Sigmoid colon (tissue), 7 donors: ENCODE measurements around the gene MYH7. TPM values are rescaled to one million over a fixed set of nuclear protein-coding genes. Genes with fewer than 3 reads are reported as not detected.
A peak's percentile ranks its signal among the peaks of the same experiment; 100 is the strongest.

Experiments
- DNase-seq: peaks from one replicate; pipeline ENCODE4 v3.0.0-alpha.2; 2019
- H3K27ac ChIP-seq, 4 donors: fragments of 200-600 bp; sonication (generic); one replicate each; pipeline ENCODE4 v1.5.1; 2016 to 2019; ENCODE audit warnings: mild to moderate bottlenecking in 1 of 4
- H3K27me3 ChIP-seq, 3 donors: fragments of 200-600 bp; sonication (generic); one replicate each; pipeline ENCODE4 v1.5.1; 2019; ENCODE audit warnings: mild to moderate bottlenecking in 1 of 3
- H3K36me3 ChIP-seq, 4 donors: fragments of 200-600 bp; sonication (generic); one replicate each; pipeline ENCODE4 v1.5.1; 2016 to 2019
- H3K4me1 ChIP-seq, 4 donors: fragments of 200-600 bp; sonication (generic); one replicate each; pipeline ENCODE4 v1.5.1; 2017 to 2019
- H3K4me3 ChIP-seq, 4 donors: fragments of 200-600 bp; sonication (generic); one replicate each; pipeline ENCODE4 v1.5.1; 2017 to 2019; ENCODE audit warnings: mild to moderate bottlenecking in 2 of 4, moderate library complexity in 1 of 4
- H3K9me3 ChIP-seq, 4 donors: fragments of 200-600 bp in 3 of 4; sonication (generic) in 3 of 4; one replicate each; pipeline versions ENCODE4 v1.5.1 to v1.6.1; 2013 to 2019
- CTCF ChIP-seq, 4 experiments: fragments of 450-650 bp in 3 of 4; fragments of 200-600 bp in 1 of 4; IDR thresholded peaks; one replicate each; pipeline ENCODE4 v1.5.1; 2016 to 2019; ENCODE audit warnings: antibody characterized with exemption in 4 of 4, mild to moderate bottlenecking in 3 of 4, moderate library complexity in 2 of 4
- EP300 ChIP-seq, 4 donors: sonication (generic); formaldehyde crosslinking; IDR thresholded peaks; one replicate each; pipeline ENCODE4 v1.6.1; 2017; ENCODE audit warnings: antibody characterized with exemption in 4 of 4
- POLR2A ChIP-seq, 2 donors: fragments of 450-650 bp; IDR thresholded peaks; one replicate each; pipeline ENCODE4 v1.6.1; 2016; ENCODE audit warnings: antibody characterized with exemption in 2 of 2, mild to moderate bottlenecking in 2 of 2, moderate library complexity in 2 of 2
- POLR2AphosphoS5 ChIP-seq, 4 donors: sonication (generic); formaldehyde crosslinking; IDR thresholded peaks; one replicate each; pipeline ENCODE4 v1.6.1; 2017; ENCODE audit warnings: antibody characterized with exemption in 4 of 4
- WGBS, 2 donors: extraction: QIAGEN DNeasy Blood & Tissue Kit; methylation state at CpG; one replicate each; pipeline ENCODE4 v1.1.7; 2013; 5-methylcytosine and 5-hydroxymethylcytosine counted together
- intact Hi-C: fragments of 100-400 bp; cut with DNase I; formaldehyde crosslinking; loops from one replicate; pipeline ENCODE4 v1.15.1; 2023
- polyA plus RNA-seq, 3 donors: library from polyadenylated mRNA; stranded (reverse); fragments of 200-250 nt; gene quantifications; one replicate each; pipeline ENCODE4 v1.2.3, GENCODE V29; 2013
- total RNA-seq, 4 donors: library from RNA; depleted of rRNA; stranded (reverse); fragments of >200 nt; gene quantifications; one replicate each; pipeline ENCODE4 v1.1.0, GENCODE V29; 2016
- donor health status: healthy with polysubstance abuse.
- donor health status: Bipolar disorder and iron deficiency.
- donor health status: healthy.

Gene MYH7
- total and polyA plus RNA-seq, 7 donors = under 0.01 to 11.6 (median 0.28) TPM; not detected in 2

- H3K36me3 ChIP-seq = no peaks in the 10 kb centered on the region
- WGBS, 2 donors = 82 to 88% methylated on average over 15 of the region's 15 CpGs
- no peak overlapping the region for H3K27ac ChIP-seq
- no peaks in the 10 kb centered on the region for H3K27me3 ChIP-seq
- no peaks in the 10 kb centered on the region for H3K9me3 ChIP-seq
- intact Hi-C loops = no loop called here
- H3K4me3 ChIP-seq = no peak overlapping the region
- DNase-seq = no peak
- peaks cover 0 to 12% (median 8%) of the 10 kb centered on the region in 4 donors for H3K4me1 ChIP-seq
- TF ChIP-seq CTCF (IDR thresholded peaks at IDR 0.05) (no peak), POLR2A (IDR thresholded peaks at IDR 0.05) (no peak), POLR2AphosphoS5 (IDR thresholded peaks at IDR 0.05) (no peak), EP300 (IDR thresholded peaks at IDR 0.05) (no peak)
These were observed 1.1 kb upstream of the MYH7 start for GRCh38 chr14:23436327-23437132.

GRCh38 chr14:23434488-23435222, 805 bp downstream of the MYH7 start:
- H3K27ac ChIP-seq = no peak overlapping the region
- intact Hi-C loops = no loop called here
- H3K4me1 ChIP-seq = peaks cover 0 to 12% (median 8%) of the 10 kb centered on the region in 4 donors
- no peaks in the 10 kb centered on the region for H3K27me3 ChIP-seq
- no peak for TF ChIP-seq CTCF (IDR thresholded peaks at IDR 0.05)
- no peak for TF ChIP-seq EP300 (IDR thresholded peaks at IDR 0.05)
- no peaks in the 10 kb centered on the region for H3K9me3 ChIP-seq
- WGBS, 2 donors = 76 to 88% methylated on average over 8 of the region's 8 CpGs
- H3K36me3 ChIP-seq = no peaks in the 10 kb centered on the region
- H3K4me3 ChIP-seq = no peak overlapping the region
- DNase-seq = peak; percentile 34

GRCh38 chr14:23433457-23433856, 2.0 kb downstream of the MYH7 start:
- 79 to 82% methylated on average over 10 of the region's 10 CpGs for WGBS, 2 donors
- no peaks in the 10 kb centered on the region for H3K9me3 ChIP-seq
- no peaks in the 10 kb centered on the region for H3K27me3 ChIP-seq
- intact Hi-C loops = no loop called here
- H3K36me3 ChIP-seq = no peaks in the 10 kb centered on the region
- peaks cover 0 to 11% (median 7%) of the 10 kb centered on the region in 4 donors for H3K4me1 ChIP-seq
- H3K4me3 ChIP-seq = no peak overlapping the region
- no peak for TF ChIP-seq POLR2AphosphoS5 (IDR thresholded peaks at IDR 0.05)
- TF ChIP-seq CTCF (IDR thresholded peaks at IDR 0.05) = no peak
- TF ChIP-seq EP300 (IDR thresholded peaks at IDR 0.05) = no peak
- no peak for TF ChIP-seq POLR2A (IDR thresholded peaks at IDR 0.05)
- DNase-seq = peak; percentile 54
- H3K27ac ChIP-seq = no peak overlapping the region

- Histone ChIP-seq H3K9me3 (no peaks in the 10 kb centered on the region), H3K27ac (no peak overlapping the region), H3K36me3 (no peaks in the 10 kb centered on the region), H3K4me1 (peaks cover 0 to 6% (median 2%) of the 10 kb centered on the region in 4 donors), H3K27me3 (no peaks in the 10 kb centered on the region), H3K4me3 (no peak overlapping the region)
- DNase-seq = peak; percentile 34
- 83 to 88% methylated on average over 10 of the region's 10 CpGs for WGBS, 2 donors
- TF ChIP-seq EP300 (IDR thresholded peaks at IDR 0.05) (no peak), POLR2AphosphoS5 (IDR thresholded peaks at IDR 0.05) (no peak), CTCF (IDR thresholded peaks at IDR 0.05) (no peak), POLR2A (IDR thresholded peaks at IDR 0.05) (no peak)
- intact Hi-C loops = no loop called here
These were observed 2.5 kb downstream of the MYH7 start for GRCh38 chr14:23432946-23433345.
